Putamen (tissue), 1 donor: Measurements from ENCODE around the gene ZNF385A.
"Not testable (repeated sequence)": the region's sequence is repeated elsewhere in the genome, so short reads cannot be mapped to it uniquely, and the experiment has no call there.

Source experiments
- DNase-seq: peaks from one replicate; pipeline ENCODE4 v3.0.0-alpha.2; 2016; ENCODE audit warnings: low spot score

The ZNF385A gene

GRCh38 chr12:54355104-54355815 lies 29.3 kb downstream of the ZNF385A start:
- no peak for DNase-seq

DNA sequence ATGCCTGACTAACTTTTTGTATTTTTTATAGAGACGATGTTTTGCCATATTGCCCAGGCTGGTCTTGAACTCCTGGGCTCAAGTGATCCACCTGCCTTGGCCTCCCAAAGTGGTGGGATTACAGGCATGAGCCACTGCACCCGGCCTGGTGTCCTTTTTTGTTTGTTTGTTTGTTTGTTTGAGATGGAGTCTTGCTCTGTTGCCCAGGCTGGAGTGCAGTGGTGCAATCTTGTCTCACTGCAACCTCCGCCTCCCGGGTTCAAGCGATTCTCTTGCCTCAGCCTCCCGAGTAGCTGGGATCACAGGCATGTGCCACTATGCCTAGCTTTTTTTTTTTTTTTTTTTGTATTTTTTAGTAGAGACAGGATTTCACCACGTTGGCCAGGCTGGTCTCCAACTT lies 30.3 kb downstream of the ZNF385A start:
- DNase-seq: not testable (repeated sequence)

DNA sequence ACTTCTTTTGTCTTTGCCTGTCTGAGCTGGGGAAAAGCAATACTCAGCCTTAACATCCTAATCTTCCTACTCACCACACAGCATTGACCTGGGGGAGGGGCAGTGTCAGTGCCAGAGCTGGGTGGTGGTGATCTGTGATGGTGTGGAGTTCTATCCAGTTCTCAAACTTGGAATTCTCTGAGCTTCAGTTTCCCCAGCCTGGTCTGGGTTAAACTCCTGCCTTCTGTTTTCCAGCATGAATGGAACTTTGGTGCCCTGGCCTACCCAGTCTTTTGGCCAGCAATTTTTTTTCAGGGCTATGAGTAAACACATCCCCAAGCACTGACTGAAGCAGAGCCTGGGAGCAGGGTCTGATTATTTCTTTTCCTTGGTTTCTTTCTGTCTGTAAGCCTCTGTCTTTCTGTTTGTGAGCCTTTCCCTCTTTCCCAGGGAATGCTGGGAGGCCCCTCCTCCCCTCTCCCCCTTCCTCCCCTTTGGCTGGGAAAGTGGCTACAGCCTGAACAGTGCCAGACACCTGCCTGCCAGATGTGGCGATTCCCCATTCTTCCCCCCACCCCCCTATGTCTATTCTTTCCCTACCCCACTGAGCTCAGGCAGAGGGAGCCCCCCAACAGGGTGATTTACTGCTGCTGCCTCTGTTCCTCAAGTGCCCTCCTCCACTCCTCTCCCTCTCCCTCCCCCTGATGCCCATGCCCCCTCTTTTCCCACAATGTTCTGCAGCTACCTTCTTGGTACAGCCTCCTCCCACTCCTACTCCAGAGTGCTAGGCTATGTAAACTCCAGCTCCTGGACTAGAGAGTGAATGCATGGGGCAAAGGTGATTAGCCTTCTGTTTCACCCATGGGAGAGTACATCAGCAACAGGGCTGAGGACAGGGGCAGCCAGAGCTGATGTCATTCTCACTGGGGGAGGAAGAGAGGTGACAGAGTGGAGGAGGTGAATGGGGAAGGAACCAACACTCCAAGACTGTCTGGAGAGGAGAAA lies 31.4 kb downstream of the ZNF385A start:
- no peak for DNase-seq

GRCh38 chr12:54352022-54352531 lies 32.5 kb downstream of the ZNF385A start:
- no peak for DNase-seq

DNA sequence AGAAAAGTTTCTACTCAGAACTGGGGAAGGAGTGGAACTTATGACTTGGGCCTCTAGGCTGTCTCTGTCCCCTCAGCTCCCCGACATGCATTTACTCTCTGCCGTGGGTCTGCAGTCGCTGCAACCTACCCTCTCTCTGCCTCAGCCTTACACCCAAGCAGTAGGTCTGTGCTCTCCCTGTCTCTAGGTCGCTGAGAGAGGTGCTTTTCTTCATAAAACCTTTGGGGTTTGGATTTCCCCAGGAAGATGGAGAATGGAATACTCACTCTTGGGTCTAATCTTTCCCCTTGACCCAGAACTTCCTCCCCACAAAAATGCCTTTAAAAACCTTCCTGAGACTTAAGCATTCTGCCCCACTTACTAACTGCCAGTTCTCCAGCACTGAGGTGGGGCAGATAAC lies 33.2 kb downstream of the ZNF385A start:
- no peak for DNase-seq

DNA sequence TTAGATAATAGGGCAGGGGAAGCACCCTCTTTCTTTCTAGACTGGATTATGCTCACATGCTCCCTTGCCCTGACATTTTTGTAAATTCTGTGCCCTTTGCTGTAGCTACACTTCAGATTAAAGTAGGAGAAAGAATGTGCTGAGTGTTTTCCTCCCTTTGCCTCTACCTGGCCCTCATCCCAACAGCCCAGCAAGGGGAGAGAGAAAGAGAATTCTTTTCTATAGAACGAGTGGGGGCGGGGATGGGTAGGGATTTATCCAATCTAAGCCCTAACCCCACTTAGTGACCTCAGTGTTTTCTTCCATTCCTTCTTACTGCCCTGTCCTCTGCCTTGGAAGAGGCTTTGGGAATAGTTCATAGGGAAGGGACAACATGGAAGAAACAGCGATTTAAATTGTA lies 33.8 kb downstream of the ZNF385A start:
- no peak for DNase-seq

DNA sequence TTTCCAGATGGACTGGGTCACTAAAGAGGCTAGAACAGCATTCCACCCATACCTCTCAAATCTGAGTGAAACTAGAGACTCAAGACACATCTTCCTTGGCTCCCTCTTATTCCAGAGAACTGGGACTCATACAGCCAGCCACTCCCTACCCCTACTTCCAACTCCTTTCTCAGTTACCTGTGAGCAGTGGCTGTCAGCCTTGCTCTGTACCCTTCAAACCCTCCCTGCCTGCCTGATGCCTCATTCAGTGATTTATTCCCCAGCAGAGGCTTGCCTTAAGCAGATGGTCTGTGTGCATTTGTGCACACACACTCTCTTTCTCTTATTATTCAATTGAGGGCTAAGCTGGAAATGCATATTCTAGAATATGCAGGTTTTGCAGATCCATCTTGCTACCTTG lies 34.9 kb downstream of the ZNF385A start:
- DNase-seq: no peak

DNA sequence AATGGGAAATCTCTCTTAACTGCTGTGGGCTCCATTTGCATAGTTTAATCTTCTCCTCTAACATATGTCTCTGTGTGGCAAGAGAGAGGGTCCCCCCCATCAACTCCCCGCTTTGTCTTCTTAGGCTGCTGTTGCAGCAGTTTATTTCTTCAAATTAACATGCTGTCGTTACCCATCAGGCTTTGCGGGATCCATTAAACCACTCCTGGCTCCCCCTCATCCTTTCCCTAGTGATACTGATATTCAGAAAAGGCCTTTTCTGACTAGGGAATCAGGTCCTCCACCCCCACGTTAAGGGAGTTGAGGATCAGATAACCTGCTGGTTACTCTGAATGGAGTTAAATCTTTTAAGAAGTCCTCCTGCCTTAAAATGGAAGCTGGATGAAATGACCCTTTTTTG lies 35.5 kb downstream of the ZNF385A start:
- no peak for DNase-seq

GRCh38 chr12:54341378-54342300 lies 42.9 kb downstream of the ZNF385A start:
- DNase-seq: no peak

- no peak for DNase-seq
Measured at GRCh38 chr12:54340846-54341245, 43.7 kb downstream of the ZNF385A start.

GRCh38 chr12:54338698-54339296 lies 45.7 kb downstream of the ZNF385A start:
- no peak for DNase-seq

- DNase-seq: no peak
Measured at GRCh38 chr12:54337854-54338650, 46.5 kb downstream of the ZNF385A start.

- DNase-seq: no peak
Measured at GRCh38 chr12:54337280-54337842, 47.2 kb downstream of the ZNF385A start.

DNA sequence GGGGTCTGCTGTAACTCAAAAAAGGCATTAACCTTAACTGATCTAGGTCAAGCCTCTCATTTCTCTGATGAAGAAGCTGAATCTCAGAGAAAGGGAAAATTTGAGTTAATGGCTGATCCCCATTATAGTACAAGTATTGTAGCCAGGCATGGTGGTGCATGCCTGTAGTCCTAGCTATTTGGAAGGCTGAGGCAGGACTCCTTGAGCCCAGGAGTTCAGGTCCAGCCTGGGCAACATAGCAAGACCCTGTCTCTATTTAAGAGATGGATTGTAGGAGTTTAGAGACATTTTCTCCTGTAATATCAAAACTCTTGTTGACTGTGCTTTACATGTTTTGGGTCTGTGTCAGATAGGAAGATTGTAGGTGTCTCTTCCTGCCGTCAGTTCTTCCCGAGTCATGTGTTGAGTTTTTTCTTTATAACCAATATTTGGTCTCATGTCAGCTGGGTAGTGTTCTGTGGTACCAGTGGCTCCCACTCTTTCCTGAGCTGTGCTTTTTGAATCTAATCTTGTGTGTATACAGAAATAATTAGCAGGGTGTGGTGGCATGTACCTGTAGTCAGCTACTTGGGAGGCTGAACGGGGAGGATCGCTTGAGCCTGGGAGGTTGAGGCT lies 51.0 kb downstream of the ZNF385A start:
- no peak for DNase-seq

DNA sequence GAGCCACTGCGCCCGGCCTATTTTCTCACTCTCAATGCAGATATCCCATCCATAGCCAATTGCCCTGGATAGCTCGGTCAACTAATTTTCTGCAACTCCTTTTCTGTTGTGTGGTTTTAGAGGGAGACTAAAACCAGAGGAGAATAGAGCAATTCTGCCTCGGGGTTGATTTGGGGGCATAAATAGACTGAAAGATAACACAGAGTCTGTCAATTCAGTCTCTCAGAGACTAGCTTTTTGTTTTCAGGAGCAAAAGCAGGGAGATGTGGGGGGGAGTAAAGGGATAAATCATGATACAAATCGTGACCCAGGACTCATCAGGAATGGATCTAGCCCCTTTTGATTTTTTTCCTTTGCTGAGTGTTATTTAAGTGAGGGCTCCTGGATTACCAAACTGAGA lies 53.1 kb downstream of the ZNF385A start:
- no peak for DNase-seq

DNA sequence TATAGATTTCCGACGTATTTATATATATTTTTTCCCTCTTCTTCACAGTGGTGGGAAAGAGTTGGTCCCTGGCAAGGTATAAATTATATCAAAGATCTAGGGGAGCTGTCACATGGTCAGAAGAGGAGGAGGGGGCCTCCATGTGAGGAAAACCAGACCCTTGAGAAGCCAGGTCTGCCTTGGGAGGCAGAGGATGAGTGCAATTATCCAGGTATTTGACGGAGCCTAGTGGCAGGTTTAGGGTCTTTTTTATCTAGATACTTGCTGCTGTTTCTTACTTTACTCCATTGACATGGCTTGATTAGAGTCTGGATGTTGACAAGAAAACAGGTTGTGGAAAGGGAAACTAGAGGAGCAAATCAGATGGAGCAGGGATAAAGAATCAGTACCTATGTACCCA lies 54.1 kb downstream of the ZNF385A start:
- no peak for DNase-seq

GRCh38 chr12:54329759-54330158 lies 54.8 kb downstream of the ZNF385A start:
- no peak for DNase-seq

DNA sequence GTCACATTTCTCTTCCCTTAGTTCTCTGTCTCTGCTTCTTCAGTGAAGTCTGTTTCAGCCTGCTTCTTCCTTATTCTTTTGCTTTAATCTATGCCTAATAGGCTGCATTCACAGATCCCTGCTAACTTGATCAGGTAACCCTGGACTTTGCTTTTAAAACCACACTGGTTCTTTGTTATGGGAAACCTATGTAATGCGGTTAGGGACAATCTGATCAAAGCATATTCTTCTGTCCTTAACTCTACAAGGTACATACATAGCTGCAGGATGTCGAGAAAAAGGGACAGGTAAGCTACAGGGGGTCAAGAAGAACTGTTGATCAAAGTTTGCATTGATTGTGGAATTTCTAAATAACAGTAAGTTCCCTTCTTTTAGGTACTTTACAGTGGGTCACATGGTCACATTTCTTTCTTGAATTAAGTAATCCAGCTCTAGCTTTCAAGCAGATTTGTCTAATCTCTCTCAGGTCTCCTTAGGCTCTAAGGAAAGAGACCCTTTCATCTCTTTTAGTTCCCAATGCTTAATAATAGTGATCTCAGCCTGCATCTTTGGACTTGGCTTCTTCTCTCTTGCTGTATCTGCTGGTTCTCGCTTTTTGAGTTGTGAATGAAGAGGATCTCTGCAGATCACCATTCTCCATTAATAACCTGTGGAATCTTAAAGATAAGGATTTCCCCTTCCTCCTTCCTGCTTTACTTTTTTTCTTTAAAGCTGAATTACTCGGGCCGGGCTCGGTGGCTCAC lies 55.8 kb downstream of the ZNF385A start:
- DNase-seq: no peak
